Astrocyte (in vitro differentiated cells and primary cell): ENCODE measurements around the gene PTPRD.

Experiments
- CTCF ChIP-seq: IDR thresholded peaks from 2 replicates; pipeline ENCODE4 v1.5.1; 2011; ENCODE audit warnings: low read depth, mild to moderate bottlenecking, inconsistent platforms, low read length, moderate library complexity; ENCODE audit not compliant: insufficient read depth
- EZH2 ChIP-seq: IDR thresholded peaks from 2 replicates; pipeline ENCODE4 v1.6.1; 2012; ENCODE audit warnings: mild to moderate bottlenecking, low read length, inconsistent platforms; ENCODE audit not compliant: insufficient read depth

- TF ChIP-seq CTCF, result no peak
- TF ChIP-seq EZH2, result no peak
Measured at GRCh38 chr9:10548348-10548747, 64.5 kb downstream of the PTPRD start.
